ENCODE results near the gene CCNJL.

- no peak for TF ChIP-seq CTCF (IDR thresholded peaks at IDR 0.05; ENCODE audit: insufficient read depth, low read depth, low read length)
- no peak for TF ChIP-seq EZH2 (IDR thresholded peaks at IDR 0.05; ENCODE audit: insufficient read depth, low read length)
Measured at GRCh38 chr5:160245506-160246086, 66.8 kb downstream of the CCNJL start.
